K562 (cell line): ENCODE measurements around the gene SEC23A.

Experiments used
- HDGF ChIP-seq: fragments of 450-650 bp; IDR thresholded peaks from 2 replicates; pipeline ENCODE4 v1.6.1; 2016
- KDM2B ChIP-seq: fragments of 250-450 bp; sonication (Bioruptor Pico); IDR thresholded peaks from 2 replicates; pipeline ENCODE4 v1.8.0; 2021; ENCODE audit warnings: mild to moderate bottlenecking, moderate library complexity
- NR1H2 ChIP-seq: sonication (generic); formaldehyde crosslinking; IDR thresholded peaks from 2 replicates; pipeline ENCODE4 v1.4.0; 2020; ENCODE audit warnings: mild to moderate bottlenecking, missing genetic modification reagents
- POLR2AphosphoS5 ChIP-seq: IDR thresholded peaks from 2 replicates; pipeline ENCODE4 v1.6.1; 2011; ENCODE audit warnings: mild to moderate bottlenecking, low read depth, low read length, moderate library complexity; ENCODE audit not compliant: control insufficient read depth, insufficient read depth
- RBBP5 ChIP-seq: fragments of 200-600 bp; sonication (generic); IDR thresholded peaks from 2 replicates; pipeline ENCODE4 v1.6.1; 2012; ENCODE audit warnings: borderline replicate concordance, mild to moderate bottlenecking, low read length, control low read depth, inconsistent platforms; ENCODE audit not compliant: insufficient read depth, poor library complexity, severe bottlenecking
- ZNF217 ChIP-seq: sonication (generic); formaldehyde crosslinking; IDR thresholded peaks from 2 replicates; pipeline ENCODE4 v1.8.0; 2022; ENCODE audit warnings: mild to moderate bottlenecking, missing genetic modification reagents
- ZNF282 ChIP-seq: sonication (generic); formaldehyde crosslinking; IDR thresholded peaks from 2 replicates; pipeline ENCODE4 v1.8.1; 2023; ENCODE audit warnings: missing genetic modification reagents
- TF ChIP-seq, protein P1 (sequence below), 2 experiments: fragments of 450-650 bp in 1 of 2; sonication (generic) in 1 of 2; formaldehyde crosslinking in 1 of 2; IDR thresholded peaks in 1 of 2; conservative IDR thresholded peaks in 1 of 2; 2 replicates each; pipeline versions ENCODE4 v1.6.1 to v1.8.1; 2016 to 2023; ENCODE audit warnings: mild to moderate bottlenecking in 2 of 2, moderate library complexity in 2 of 2, inconsistent platforms in 1 of 2, missing genetic modification reagents in 1 of 2
- TF ChIP-seq, protein P2 (sequence below): sonication (generic); formaldehyde crosslinking; IDR thresholded peaks from 2 replicates; pipeline ENCODE4 v1.8.0; 2022; ENCODE audit warnings: mild to moderate bottlenecking, missing genetic modification reagents
- TF ChIP-seq, protein P3 (sequence below), 3 experiments: IDR thresholded peaks in 2 of 3; conservative IDR thresholded peaks in 1 of 3; 2 replicates each; pipeline ENCODE4 v1.5.1; 2011 to 2012; ENCODE audit warnings: low read length in 3 of 3, mild to moderate bottlenecking in 3 of 3, control low read depth in 2 of 3, improper control_type of control experiment in 1 of 3, inconsistent platforms in 1 of 3, low read depth in 1 of 3, mixed read lengths in 1 of 3, moderate library complexity in 1 of 3; ENCODE audit not compliant: insufficient read depth in 2 of 3
- TF ChIP-seq, protein P4 (sequence below), 2 experiments: fragments of 200-800 bp in 1 of 2; sonication (Bioruptor generic) in 1 of 2; sonication (generic) in 1 of 2; formaldehyde crosslinking in 1 of 2; IDR thresholded peaks in 1 of 2; conservative IDR thresholded peaks in 1 of 2; 2 replicates each; pipeline versions ENCODE4 v1.5.0 to v1.6.1; 2016 to 2020; ENCODE audit warnings: missing compliant biosample characterization in 1 of 2, missing genetic modification characterization in 1 of 2, missing genetic modification reagents in 1 of 2
- TF ChIP-seq, protein P5 (sequence below): sonication (generic); formaldehyde crosslinking; IDR thresholded peaks from 2 replicates; pipeline ENCODE4 v1.8.1; 2022; ENCODE audit warnings: missing genetic modification reagents
- TF ChIP-seq, protein P6 (sequence below): fragments of 250-450 bp; sonication (Bioruptor Pico); IDR thresholded peaks from 2 replicates; pipeline ENCODE4 v1.8.0; 2021; ENCODE audit warnings: moderate library complexity, mild to moderate bottlenecking, inconsistent platforms

DNA sequence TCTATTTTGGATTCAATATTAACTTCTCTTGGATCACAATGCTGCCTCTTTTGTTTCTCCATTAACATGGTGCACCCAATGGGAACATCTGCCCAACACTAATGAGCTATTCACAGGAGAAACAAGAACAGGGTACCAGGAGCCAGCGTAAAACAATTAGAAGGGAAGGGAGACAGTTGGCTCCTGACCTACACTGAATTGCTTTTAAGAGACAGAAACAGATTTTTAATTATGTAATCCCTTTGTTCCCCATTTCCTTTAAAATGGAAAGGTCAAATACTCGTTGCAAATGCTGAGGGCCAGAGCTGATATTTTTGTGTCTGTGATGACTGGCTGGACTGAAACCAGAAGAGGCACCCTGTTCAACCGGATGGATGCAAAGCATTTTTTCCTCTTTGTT lies 108.3 kb downstream of the SEC23A start:
- TF ChIP-seq, protein P1, sequence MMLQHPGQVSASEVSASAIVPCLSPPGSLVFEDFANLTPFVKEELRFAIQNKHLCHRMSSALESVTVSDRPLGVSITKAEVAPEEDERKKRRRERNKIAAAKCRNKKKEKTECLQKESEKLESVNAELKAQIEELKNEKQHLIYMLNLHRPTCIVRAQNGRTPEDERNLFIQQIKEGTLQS (IDR thresholded peaks at IDR 0.05): no peak
- TF ChIP-seq, protein P1 (CRISPR knock-in tag; conservative IDR thresholded peaks at IDR 0.05): no peak
- TF ChIP-seq, protein P2, sequence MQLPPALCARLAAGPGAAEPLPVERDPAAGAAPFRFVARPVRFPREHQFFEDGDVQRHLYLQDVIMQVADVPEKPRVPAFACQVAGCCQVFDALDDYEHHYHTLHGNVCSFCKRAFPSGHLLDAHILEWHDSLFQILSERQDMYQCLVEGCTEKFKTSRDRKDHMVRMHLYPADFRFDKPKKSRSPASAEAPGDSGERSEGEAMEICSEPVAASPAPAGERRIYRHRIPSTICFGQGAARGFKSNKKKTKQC (CRISPR knock-in tag): no peak
- TF ChIP-seq RBBP5 (no peak), NR1H2 (no peak), ZNF217 (CRISPR knock-in tag) (no peak), HDGF (no peak), ZNF282 (CRISPR knock-in tag) (no peak), POLR2AphosphoS5 (no peak), KDM2B (CRISPR knock-in tag) (no peak)
- TF ChIP-seq, protein P3, sequence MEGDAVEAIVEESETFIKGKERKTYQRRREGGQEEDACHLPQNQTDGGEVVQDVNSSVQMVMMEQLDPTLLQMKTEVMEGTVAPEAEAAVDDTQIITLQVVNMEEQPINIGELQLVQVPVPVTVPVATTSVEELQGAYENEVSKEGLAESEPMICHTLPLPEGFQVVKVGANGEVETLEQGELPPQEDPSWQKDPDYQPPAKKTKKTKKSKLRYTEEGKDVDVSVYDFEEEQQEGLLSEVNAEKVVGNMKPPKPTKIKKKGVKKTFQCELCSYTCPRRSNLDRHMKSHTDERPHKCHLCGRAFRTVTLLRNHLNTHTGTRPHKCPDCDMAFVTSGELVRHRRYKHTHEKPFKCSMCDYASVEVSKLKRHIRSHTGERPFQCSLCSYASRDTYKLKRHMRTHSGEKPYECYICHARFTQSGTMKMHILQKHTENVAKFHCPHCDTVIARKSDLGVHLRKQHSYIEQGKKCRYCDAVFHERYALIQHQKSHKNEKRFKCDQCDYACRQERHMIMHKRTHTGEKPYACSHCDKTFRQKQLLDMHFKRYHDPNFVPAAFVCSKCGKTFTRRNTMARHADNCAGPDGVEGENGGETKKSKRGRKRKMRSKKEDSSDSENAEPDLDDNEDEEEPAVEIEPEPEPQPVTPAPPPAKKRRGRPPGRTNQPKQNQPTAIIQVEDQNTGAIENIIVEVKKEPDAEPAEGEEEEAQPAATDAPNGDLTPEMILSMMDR (IDR thresholded peaks at IDR 0.05 in 2 of 3, conservative IDR thresholded peaks at IDR 0.05 in 1 of 3; ENCODE audit: insufficient read depth in 2 of 3, low read depth in 1 of 3, low read length in 3 of 3): no peak
- TF ChIP-seq, protein P4, sequence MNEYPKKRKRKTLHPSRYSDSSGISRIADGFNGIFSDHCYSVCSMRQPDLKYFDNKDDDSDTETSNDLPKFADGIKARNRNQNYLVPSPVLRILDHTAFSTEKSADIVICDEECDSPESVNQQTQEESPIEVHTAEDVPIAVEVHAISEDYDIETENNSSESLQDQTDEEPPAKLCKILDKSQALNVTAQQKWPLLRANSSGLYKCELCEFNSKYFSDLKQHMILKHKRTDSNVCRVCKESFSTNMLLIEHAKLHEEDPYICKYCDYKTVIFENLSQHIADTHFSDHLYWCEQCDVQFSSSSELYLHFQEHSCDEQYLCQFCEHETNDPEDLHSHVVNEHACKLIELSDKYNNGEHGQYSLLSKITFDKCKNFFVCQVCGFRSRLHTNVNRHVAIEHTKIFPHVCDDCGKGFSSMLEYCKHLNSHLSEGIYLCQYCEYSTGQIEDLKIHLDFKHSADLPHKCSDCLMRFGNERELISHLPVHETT (CRISPR knock-in tag; conservative IDR thresholded peaks at IDR 0.05 in 1 of 2, IDR thresholded peaks at IDR 0.05 in 1 of 2): no peak
- TF ChIP-seq, protein P5, sequence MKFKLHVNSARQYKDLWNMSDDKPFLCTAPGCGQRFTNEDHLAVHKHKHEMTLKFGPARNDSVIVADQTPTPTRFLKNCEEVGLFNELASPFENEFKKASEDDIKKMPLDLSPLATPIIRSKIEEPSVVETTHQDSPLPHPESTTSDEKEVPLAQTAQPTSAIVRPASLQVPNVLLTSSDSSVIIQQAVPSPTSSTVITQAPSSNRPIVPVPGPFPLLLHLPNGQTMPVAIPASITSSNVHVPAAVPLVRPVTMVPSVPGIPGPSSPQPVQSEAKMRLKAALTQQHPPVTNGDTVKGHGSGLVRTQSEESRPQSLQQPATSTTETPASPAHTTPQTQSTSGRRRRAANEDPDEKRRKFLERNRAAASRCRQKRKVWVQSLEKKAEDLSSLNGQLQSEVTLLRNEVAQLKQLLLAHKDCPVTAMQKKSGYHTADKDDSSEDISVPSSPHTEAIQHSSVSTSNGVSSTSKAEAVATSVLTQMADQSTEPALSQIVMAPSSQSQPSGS: no peak
- TF ChIP-seq, protein P6, sequence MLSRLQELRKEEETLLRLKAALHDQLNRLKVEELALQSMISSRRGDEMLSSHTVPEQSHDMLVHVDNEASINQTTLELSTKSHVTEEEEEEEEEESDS (CRISPR knock-in tag): no peak
